ENCODE results near the gene TMEM181. TPM values are rescaled to one million over a fixed set of nuclear protein-coding genes. Genes with fewer than 3 reads are reported as not detected.

TMEM181 gene
- total RNA-seq, 1 donor from 2014 or later: 27.4 TPM

DNA sequence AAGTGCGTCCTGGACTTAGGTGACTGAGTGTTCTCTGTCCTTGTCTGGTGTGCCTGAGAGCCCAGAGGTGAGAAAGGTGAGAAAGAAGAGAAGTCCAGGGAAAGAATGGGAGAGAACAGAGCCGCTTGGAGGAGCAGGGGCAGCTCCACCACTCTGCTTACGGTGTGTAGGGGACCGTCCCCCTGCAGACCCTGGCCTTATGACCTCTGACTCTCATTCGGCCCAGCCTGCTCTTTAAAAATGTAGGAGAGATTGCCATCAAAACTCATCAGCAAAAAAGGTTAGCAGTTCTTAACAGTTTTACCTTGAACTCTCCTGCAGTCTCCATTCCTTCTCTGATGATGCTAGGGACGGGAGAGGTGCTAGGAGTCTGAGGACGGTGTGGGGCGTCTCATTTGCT, 2.0 kb downstream of the TMEM181 start:
- DNase-seq (ENCODE audit: low spot score): no peak

DNA sequence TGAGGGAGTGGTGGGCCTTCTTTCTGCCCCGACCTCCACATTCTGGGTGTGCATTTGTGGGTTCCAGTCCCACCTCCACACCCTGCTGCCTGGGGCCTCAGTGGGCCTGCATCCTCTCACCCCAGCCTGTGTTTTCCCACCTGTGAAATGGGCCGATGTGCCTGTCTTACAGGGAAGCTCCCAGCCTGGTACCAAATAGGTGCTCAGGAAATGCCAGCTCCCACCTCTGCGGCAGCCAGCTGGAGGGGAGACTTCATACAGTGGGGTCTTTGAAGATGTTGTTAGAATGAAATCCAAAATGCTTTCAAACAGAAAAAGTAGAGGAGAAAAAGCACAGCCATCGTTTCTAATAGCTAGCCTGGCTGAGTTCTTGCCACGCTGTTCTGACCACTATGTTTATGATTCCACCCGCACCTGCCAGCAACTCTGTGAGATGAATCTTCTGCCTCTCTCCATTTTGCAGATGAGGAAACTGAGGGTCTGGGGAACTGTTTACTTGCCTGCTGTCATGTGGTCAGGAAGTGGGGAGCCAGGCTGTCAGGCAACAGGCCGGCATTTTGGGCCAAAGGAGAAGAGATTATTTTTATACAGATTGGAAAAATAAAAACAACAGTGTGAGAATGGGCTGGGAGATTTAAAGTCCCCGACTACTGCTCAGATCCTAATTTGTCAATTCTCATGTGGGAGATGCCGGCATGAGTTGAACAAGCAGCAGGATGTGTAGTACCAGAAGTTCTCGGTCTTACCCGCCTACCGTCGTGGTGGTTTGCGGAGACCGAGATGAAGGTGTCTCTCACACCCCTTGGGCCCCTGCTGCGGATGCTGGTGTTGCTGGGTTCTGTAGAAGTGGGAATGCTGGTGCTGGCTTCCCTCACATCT, 4.6 kb downstream of the TMEM181 start:
- DNase-seq (ENCODE audit: low spot score): no peak

DNA sequence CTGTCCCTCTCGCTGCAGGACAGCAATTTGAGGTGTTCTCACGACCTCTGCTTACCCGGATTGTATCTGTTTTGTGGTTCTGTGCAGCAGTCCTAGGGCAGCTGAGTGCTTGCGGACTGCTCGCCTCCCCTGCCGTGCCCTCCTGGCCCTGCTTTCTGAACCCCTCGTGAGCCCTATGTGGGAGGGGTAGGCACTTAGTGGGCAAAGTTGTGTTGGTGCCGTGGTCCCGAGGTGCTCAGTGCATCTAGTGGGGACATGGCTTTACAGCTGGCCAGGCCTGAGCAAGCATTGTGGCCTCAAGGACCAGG, 5.2 kb downstream of the TMEM181 start:
- DNase-seq (ENCODE audit: low spot score): no peak

DNA sequence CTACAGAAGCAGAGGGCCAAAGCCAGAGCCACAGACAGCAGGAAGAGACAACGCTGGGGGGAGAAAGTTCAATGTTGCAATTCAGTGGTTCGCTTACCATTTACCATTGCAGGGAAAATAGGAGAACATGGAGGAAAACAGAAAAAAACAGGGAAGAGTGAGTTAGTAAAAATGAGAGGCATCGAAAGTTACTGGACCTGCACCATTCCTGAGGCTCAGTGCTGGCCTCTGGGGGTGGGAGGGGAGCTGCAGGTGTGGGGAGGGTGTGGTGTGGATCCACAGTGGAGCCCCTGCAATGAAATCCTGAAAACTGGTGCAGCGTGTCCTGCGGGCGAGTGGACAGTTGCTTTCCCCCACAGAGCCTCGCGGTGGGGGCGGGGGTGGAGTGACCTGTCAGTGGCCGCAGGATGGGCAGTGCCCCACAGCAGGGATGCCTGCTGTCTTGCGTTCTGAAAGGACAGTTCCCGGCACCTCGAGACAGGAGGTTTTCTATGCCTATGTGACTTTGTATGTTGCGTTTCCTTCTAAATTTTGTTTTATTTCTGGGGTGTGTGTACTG, 5.7 kb downstream of the TMEM181 start:
- no peak for DNase-seq (ENCODE audit: low spot score)

DNA sequence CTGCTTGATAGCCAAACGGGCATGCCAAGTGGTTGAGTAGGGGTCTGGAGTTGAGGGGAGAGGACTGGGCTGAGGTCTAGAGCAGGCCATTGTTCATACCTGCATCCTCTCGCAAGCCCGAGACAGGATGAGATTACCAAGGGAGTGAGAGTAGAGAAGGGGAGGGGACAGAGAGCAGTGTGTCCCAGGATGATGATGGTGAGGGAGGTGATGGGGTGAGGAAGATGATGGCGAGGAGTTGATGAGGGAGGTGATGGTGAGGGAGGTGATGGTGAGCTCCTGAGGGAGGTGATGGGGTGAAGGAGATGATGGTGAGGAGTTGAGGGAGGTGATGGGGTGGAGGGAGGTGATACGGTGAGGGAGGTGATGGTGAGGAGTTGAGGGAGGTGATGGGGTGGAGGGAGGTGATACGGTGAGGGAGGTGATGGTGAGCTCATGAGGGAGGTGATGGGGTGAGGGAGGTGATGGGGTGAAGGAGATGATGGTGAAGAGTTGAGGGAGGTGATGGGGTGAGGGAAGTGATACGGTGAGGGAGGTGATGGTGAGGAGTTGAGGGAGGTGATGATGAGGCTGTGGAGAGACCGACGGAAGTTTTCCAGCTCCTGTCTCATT, 6.4 kb downstream of the TMEM181 start:
- DNase-seq (ENCODE audit: low spot score): no peak

DNA sequence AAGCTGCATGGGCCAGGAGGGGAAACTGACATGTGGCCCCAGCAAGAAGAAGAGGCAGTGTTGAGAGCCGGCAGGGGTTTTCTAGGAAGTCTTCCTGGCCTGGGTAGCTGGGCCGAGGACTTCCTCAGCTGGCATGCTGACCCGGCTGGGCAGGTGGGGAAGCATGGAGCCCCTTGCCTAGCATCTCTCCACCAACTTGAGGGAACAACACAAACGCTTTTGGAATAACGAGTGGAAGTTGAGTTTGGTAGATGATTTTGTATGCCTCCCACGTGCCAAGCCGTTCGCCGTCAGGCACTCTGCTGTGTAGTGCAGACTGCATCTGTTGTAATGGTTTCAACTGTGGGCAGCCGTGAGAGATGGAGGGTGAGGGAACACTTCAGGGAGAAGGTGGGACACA, 7.3 kb downstream of the TMEM181 start:
- DNase-seq (ENCODE audit: low spot score): no peak

DNA sequence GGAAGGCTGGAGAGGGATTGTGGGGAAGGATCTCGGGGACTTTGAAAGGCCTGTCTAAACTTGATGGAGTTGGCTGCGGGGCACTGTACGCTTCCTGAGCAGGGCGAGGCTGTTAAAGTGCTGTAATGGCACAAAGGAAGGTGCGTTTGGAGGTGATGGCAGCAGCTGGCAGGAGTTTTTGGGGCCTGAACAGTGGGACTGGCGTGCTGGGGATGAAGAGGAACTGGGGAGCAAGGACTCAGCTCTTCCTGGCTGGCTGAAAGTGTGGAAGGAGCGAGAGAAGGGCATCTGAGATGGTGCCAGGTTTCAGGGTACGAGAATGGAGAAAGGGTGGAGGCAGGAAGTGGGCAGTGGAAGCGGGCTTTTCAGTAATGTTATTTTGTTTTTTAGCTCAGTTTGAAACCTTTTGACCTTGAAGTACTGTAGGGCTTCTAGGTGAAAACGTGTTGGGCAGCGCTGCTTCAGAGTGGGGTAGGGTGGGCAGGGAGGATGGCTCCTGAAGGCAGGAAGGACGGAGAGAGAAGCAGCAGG, 8.0 kb downstream of the TMEM181 start:
- DNase-seq (ENCODE audit: low spot score): no peak

DNA sequence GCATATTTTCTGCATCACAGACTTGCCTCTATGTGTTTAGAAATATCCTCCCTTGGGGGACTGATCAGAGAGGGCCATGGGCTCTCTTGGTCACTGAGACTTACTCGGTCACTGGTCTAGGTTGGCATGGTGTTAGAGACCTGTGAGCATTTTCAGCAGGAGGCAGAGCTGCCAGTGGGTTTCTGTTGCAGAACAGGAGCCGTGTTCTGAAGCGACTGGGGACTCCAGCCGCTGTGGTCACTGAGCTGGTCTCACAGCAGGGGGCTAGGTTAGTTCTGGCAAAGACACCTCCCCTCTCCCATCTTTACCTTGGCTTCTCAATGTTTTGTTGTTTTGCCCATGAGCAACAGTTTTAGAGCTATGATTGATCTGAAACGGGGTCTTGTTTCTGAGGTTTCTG, 8.7 kb downstream of the TMEM181 start:
- no peak for DNase-seq (ENCODE audit: low spot score)

DNA sequence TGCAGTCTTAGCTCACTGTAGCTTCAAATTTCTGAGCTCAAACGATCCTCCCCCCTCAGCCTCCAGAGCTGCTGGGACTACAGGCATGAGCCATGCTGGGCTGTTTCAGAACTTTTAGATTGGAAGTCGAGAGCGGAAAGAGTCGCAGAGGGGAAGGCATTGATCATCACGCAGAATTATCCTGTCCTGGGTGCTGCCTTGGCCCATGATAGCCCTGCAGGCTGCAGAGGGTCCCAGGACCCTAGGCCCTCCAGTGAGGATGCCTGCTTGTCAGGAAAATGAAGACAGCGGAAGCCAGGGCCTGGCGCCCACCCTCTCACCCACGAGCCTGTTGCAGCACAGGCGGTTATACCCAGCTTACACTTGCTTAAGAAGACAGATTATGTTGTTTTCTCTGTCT, 9.1 kb downstream of the TMEM181 start:
- DNase-seq (ENCODE audit: low spot score): no peak

DNA sequence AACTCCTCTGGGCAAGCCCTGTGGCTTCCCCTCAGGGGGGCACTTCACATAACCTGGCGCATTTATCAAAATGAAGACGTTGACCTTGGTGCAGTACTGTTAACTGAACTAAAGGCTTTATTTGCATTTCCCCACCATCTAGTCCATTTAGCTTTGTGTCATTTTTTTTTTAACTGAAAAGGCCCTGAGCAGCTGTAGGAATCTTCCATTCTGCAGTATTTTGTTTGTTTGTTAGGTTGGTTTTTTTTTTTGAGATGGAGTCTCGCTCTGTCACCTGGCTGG, 10.7 kb downstream of the TMEM181 start:
- DNase-seq (ENCODE audit: low spot score): no peak

DNA sequence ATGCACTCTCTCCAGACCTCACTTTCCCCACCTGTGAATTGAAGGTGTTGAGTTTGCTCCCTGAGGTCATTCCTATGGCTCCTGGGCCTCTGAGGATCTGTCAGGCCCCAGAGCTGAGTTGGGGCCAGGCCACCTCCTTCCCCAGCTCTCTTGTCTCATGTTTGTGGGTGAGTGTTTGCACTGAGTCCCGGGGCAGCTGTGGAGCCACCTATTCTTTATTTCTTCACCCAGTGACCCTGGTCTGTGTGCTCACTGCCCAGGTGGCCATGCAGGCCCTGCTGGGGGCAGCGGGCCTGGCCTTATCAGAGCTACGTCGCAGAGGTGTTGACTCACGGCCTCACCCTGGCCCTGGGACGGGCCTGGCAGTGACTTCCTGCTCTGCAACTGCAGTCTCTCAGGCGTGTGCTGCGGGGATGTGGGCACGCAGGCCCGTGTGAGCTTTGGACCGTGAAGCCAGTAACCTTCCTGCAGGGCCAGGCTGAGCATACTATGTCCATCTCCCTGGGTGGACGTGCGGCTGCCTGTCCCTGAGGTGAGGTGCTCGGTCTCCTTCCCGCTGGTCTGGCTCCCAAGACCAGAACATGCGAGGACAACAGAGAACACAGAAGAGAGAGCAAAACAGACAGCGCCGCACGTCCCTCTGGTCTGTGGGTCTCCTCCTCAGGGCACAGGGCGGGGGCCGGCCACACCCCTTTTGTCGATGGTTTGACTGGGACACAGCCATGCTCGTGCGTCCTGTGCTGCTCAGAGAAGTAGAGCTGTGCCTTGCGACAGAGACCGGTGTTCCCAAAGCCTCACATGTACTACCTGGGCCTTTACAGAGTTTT, 12.1 kb downstream of the TMEM181 start:
- DNase-seq (ENCODE audit: low spot score): no peak

DNA sequence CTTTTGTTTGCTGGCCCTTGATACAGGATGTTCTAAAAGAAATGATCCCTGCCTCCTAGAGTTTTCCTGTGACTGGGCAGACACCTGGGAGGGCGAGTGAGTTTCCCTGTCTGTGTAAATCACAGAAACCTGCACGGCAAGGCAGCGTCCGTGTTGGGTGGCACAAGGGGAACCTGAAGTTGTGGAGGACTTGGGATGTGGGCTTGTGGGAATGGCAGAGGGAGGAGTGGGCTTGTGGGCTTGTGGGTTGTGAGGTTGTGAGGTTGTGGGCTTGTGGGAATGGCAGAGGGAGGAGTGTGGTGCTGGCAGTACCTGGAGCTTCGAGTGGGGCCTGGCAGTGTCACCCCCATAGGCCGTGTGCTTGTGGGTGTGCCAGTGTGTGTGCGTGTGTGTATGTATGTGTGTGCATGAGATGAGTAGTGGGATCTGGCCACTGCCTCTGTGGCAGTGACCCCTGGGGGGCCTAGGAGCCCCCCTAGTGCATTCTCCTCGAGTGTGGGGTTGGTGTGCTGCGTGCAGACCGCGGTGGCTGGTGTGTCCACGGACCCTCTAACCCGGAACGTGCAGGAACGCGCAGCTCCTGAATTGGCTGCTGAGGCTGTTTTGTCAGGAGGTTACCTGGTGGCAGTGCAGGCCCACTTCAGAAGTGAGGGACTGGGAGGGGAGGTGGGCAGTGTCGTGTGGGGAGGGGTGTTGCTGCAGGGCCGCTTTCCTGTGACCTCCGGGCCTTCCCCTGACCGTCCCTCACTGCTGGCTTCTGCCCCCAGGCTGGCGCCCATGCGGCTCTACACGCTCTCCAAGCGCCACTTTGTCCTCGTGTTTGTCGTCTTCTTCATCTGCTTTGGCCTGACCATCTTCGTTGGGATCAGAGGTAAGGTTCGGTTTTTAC, 13.0 kb downstream of the TMEM181 start:
- DNase-seq (ENCODE audit: low spot score): no peak

DNA sequence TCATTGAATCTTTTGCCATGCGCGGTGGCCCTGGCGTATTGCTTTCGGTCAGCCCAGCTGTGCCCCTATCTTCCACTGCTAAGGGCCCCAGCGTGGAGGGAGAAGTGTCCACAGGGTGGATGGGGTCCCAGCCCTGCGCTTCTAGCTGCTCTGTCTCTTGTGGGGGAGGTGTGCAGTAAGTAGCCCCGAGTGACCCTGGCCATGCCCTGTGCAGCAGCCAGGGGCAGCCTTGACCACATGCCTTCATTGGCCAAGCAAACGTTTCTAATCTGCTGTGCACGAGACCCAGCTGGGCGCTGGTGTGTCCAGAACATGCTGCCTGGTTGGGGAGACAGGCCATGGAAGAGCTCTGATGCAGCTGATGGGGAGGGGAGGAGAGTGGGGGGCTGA, 13.6 kb downstream of the TMEM181 start:
- DNase-seq (ENCODE audit: low spot score): no peak

DNA sequence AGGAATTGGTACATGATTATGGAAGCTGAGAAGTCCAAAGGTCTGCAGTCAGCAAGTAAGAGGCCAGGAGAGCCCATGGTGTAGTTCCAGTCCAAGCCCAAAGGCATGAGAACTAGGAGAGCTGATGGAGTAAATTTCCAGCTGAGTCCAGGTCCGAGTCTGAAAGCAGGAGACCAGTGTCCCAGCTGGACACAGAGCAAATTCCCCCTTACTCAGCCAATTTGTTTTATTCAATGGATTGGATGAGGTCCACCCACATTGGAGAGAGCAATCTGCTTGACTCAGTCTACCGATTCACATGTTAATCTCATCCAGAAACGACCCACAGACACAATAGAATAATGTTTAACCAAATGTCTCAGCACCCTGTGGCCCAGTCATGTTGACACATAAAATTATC, 14.9 kb downstream of the TMEM181 start:
- no peak for DNase-seq (ENCODE audit: low spot score)

DNA sequence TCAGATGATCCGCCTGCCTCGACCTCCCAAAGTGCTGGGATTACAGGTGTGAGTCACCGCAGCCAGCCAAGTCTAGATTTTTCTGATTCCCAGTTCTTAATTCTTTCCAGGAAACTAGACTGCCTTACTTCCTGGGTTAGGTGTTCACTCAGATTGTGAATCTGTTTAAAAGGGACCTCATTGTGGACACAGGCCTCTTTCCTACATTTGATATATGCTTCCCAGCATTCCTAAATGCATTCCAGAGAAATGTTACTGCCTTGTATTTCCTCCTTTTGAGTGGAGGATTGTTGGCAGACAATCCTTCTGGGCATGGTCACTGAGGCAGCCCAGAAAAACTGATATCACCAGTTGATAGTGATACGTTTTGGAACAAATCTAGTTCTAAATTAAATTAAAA, 15.7 kb downstream of the TMEM181 start:
- peak; percentile 19 for DNase-seq (ENCODE audit: low spot score)

DNA sequence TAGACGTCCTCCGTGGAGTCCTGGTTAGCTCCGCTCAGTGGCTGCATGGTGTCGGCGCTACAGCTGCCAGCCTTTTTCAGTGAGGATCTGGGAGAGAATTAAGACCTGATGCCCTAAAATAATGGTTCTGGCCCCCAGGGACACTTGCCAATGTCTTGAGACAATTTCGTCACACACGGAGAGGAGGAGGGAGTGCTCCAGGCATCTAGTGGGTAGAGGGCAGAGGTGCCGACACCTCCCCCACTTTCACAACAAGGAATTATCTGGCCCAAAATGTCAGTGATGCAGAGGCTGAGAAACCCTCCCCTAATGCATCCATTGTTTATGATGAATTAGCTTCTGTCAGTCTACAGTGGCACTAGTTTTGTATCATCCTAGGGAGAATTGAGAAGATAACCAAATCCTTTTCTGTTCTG, 24.4 kb downstream of the TMEM181 start:
- DNase-seq (ENCODE audit: low spot score): no peak

DNA sequence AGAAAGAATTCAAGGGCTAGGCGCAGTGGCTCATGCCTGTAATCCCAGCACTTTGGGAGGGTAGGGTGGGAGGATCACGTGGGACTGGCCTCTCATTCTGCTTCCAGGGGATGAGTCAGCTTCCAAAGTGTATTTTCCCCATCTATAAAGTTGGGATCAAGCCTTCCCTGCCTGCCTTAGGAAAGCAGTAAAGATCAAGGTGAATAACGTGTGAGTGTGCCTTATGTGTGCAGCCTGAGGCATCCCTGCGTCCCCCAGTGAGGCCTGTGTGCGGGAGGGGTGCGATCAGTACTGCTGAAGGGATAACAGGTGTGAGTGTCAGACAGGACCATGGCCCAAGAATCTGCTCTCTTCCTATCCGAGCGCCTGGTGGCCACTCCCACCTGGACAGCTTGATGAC, 26.8 kb downstream of the TMEM181 start:
- DNase-seq (ENCODE audit: low spot score): no peak

DNA sequence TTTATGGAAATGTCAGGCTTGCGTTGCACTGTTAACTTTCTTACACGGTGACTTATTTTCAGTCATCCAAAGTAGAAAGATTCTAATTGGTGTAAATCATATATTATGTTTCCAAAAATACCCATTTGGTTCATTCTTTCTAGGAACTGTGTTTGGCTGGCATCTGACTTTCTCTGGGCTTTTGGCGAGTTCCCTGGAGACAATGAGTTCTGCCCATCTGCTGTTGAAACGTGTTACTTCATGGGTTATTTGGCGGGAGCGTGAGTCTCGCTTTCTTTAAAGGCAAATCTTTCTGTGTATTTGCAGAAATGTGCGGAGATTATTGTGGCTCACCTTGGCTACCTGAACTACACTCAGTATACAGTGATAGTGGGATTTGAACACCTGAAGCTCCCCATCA, 29.5 kb downstream of the TMEM181 start:
- no peak for DNase-seq (ENCODE audit: low spot score)

DNA sequence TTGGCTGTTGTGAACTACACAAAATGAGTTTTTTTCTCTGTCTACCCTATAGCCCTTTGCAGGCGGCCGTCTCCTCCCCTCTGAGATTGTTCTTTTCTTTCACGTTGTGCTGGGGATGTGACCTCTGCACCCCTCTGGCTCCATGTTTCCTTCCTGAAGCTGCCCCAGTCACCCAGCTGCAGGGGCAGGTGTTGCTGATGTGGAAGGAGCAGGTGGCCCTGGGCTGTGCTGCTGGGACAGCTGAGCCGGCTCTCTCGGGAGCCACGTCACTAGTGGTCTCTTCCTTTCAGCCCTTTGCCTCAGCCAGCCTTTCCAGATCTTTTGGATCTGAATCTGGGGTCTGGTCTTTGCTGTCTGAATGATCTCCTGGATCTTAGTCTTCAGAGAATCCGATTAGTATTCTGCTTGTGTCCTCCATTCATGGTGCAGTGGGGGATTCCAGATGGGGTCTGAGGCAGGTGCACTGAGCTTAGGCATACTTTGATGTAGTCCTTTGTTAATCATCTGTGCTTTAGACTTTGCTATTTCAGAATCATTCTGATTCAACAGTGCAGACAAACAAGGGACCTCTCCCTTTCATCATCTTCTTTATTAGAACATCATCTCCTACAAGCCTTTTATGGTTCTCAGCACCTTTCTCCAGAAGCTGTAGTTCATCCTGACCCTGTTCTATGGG, 31.4 kb downstream of the TMEM181 start:
- DNase-seq (ENCODE audit: low spot score): no peak

DNA sequence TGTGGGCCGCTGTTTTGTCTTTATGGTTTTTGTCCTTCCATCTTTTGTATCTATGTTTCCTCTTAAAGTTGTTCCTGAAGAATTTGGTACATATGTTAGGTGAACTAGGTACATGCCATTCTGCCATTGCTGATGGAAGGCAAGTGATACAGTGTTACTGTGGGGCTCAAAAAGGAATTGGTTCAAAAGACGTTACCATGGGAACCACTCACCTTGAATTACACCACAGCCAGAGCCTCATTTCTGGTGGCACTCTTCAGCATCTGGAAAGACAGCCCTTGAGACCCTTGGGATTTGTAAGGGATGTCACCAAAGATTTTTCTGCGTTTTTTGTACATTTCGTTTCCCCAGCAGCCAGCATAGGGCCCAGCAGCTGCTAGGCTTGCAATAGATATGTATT, 31.9 kb downstream of the TMEM181 start:
- DNase-seq (ENCODE audit: low spot score): no peak

DNA sequence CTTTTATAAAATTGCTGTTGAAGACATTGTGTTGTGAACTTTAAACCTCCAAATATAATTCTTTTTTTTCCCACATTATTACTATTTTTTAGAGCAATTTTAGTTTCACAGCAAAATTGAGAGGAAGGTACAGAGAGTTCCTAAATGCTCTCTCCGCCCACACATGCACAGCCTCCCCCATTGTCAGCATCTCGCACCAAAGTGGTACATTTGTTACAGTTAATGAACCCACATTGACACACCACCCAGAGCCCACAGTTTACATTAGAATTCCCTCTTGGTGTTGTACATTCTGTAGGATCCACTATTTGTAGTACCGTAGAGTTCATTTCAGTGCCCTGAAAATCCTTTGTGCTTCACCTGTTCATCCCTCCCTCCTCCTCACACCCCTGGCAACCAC, 33.8 kb downstream of the TMEM181 start:
- DNase-seq (ENCODE audit: low spot score): no peak

All from umbilical cord (tissue), 2 donors.